ENCODE data around the gene CYP4F22.

GRCh38 chr19:15562861-15563260 is 54.5 kb downstream of the CYP4F22 start:
- TF ChIP-seq, protein P1, sequence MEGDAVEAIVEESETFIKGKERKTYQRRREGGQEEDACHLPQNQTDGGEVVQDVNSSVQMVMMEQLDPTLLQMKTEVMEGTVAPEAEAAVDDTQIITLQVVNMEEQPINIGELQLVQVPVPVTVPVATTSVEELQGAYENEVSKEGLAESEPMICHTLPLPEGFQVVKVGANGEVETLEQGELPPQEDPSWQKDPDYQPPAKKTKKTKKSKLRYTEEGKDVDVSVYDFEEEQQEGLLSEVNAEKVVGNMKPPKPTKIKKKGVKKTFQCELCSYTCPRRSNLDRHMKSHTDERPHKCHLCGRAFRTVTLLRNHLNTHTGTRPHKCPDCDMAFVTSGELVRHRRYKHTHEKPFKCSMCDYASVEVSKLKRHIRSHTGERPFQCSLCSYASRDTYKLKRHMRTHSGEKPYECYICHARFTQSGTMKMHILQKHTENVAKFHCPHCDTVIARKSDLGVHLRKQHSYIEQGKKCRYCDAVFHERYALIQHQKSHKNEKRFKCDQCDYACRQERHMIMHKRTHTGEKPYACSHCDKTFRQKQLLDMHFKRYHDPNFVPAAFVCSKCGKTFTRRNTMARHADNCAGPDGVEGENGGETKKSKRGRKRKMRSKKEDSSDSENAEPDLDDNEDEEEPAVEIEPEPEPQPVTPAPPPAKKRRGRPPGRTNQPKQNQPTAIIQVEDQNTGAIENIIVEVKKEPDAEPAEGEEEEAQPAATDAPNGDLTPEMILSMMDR (IDR thresholded peaks at IDR 0.05; ENCODE audit: low read length): no peak
- TF ChIP-seq EZH2 (IDR thresholded peaks at IDR 0.05; ENCODE audit: borderline replicate concordance, low read length): no peak
